Type B pancreatic cell (in vitro differentiated cells): ENCODE data around the gene GPR107. TPM values are rescaled to one million over a fixed set of nuclear protein-coding genes. Genes with fewer than 3 reads are reported as not detected.
"Not testable (repeated sequence)": the region's sequence is repeated elsewhere in the genome, so short reads cannot be mapped to it uniquely, and the experiment has no call there.

Experiments
- DNase-seq: peaks from one replicate; pipeline ENCODE4 v3.0.0; 2021; ENCODE audit warnings: mixed read lengths; ENCODE audit not compliant: unreplicated experiment; ENCODE audit errors: extremely low spot score
- H3K27ac Mint-ChIP-seq: 2 replicates; pipeline ENCODE4 v1.8.0; 2021; ENCODE audit warnings: mild to moderate bottlenecking, mixed read lengths
- H3K27me3 Mint-ChIP-seq: 2 replicates; pipeline ENCODE4 v1.8.0; 2021; ENCODE audit warnings: mixed read lengths
- H3K36me3 Mint-ChIP-seq: 2 replicates; pipeline ENCODE4 v1.8.0; 2021; ENCODE audit warnings: mixed read lengths
- H3K4me1 Mint-ChIP-seq: one replicate; pipeline ENCODE4 v1.8.0; 2021; ENCODE audit warnings: mixed read lengths; ENCODE audit not compliant: unreplicated experiment
- H3K4me3 Mint-ChIP-seq: 2 replicates; pipeline ENCODE4 v1.8.0; 2021; ENCODE audit warnings: mild to moderate bottlenecking, mixed read lengths
- H3K9me3 Mint-ChIP-seq: 2 replicates; pipeline ENCODE4 v1.8.0; 2021; ENCODE audit warnings: mixed read lengths
- total RNA-seq: library from RNA; stranded (reverse); gene quantifications from 2 replicates; pipeline ENCODE4 v1.2.1, GENCODE V29; 2021; ENCODE audit warnings: low replicate concordance
- TF ChIP-seq, protein P1 (sequence below): fragments of 200-600 bp; sonication (generic); conservative IDR thresholded peaks from 2 replicates; pipeline ENCODE4 v1.5.0; 2021; ENCODE audit warnings: antibody characterized with exemption, mild to moderate bottlenecking

GPR107 gene
- total RNA-seq, 1 donor from 2014 or later = 43.6 TPM

DNA sequence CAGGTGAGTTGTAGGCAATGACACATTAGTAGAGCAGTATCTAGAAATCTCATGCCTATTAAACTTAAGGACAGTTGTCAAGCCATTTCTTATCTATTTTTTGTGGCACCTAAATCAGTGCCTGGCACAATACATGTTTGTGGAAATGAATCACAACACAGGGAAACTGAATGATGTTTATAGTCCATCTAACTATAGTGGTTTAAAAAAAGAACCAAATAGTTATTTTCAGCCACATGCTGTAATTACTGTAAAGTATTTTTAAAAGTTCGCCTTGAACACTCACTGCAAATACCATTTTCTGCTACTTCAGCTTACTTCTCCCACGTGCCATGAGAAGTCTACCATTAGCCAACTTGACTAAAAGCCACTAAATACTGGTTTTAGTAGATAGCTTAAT lies 32.6 kb upstream of the GPR107 start:
- Mint-ChIP-seq H3K36me3 (peaks cover 7% of the 10 kb centered on the region), H3K9me3 (peaks cover 3% of the 10 kb centered on the region), H3K27ac (no peak overlapping the region), H3K4me1 (peaks cover 10% of the 10 kb centered on the region), H3K4me3 (no peak overlapping the region), H3K27me3 (no peaks in the 10 kb centered on the region)
- TF ChIP-seq, protein P1, sequence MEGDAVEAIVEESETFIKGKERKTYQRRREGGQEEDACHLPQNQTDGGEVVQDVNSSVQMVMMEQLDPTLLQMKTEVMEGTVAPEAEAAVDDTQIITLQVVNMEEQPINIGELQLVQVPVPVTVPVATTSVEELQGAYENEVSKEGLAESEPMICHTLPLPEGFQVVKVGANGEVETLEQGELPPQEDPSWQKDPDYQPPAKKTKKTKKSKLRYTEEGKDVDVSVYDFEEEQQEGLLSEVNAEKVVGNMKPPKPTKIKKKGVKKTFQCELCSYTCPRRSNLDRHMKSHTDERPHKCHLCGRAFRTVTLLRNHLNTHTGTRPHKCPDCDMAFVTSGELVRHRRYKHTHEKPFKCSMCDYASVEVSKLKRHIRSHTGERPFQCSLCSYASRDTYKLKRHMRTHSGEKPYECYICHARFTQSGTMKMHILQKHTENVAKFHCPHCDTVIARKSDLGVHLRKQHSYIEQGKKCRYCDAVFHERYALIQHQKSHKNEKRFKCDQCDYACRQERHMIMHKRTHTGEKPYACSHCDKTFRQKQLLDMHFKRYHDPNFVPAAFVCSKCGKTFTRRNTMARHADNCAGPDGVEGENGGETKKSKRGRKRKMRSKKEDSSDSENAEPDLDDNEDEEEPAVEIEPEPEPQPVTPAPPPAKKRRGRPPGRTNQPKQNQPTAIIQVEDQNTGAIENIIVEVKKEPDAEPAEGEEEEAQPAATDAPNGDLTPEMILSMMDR = no peak
- no peak for DNase-seq

DNA sequence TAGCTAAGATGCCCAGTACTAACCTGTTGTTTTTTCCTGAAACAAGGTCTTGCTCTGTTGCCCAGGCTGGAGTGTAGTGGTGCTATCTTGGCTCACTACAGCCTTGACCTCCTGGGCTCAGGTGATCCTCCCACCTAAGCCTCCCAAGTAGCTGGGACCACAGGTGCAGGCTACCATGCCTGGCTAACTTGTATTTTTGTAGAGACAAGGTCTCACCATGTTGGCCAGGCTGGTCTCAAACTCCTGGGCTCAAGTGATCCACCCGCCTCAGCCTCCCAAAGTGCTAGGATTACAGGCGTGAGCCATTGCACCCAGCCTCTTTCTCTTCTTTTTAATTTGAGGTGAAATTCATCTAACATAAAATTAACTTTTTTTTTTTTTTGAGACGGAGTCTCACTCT lies 31.9 kb upstream of the GPR107 start:
- H3K27me3 Mint-ChIP-seq, H3K9me3 Mint-ChIP-seq, H3K36me3 Mint-ChIP-seq, H3K27ac Mint-ChIP-seq, H3K4me1 Mint-ChIP-seq, DNase-seq, H3K4me3 Mint-ChIP-seq: not testable (repeated sequence)

DNA sequence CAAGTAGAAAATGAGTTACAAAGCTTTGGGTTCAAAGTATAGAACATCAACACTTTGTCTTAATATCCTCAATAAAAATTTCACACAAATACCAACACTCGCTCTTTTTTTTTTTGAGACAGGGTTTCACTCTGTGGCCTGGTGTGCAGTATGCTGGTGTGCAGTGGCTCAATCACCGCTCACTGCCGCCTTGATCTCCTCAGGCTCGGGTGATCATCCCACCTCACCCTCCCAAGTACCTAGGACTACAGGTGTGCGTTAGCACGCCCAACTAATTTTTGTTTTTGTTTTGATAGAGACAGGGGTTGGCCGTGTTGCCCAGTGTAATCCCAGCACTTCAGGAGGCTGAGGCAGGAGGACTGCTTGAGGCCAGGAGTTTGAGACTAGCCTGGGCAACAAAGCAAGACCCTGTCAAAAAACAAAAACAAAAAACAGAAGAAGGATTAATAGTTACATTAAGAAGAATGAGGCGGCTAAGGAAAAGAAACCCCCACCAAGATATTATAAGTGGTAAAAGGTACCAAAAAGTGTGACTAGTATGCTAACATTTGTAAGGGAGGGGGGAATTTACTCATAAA lies 31.1 kb upstream of the GPR107 start:
- TF ChIP-seq, protein P1 = no peak
- peak overlapping the region; percentile 94 for H3K27ac Mint-ChIP-seq
- DNase-seq = no peak
- H3K27me3 Mint-ChIP-seq = no peaks in the 10 kb centered on the region
- no peaks in the 10 kb centered on the region for H3K9me3 Mint-ChIP-seq
- H3K4me1 Mint-ChIP-seq = peaks cover 10% of the 10 kb centered on the region
- no peaks in the 10 kb centered on the region for H3K36me3 Mint-ChIP-seq
- H3K4me3 Mint-ChIP-seq = no peak overlapping the region

DNA sequence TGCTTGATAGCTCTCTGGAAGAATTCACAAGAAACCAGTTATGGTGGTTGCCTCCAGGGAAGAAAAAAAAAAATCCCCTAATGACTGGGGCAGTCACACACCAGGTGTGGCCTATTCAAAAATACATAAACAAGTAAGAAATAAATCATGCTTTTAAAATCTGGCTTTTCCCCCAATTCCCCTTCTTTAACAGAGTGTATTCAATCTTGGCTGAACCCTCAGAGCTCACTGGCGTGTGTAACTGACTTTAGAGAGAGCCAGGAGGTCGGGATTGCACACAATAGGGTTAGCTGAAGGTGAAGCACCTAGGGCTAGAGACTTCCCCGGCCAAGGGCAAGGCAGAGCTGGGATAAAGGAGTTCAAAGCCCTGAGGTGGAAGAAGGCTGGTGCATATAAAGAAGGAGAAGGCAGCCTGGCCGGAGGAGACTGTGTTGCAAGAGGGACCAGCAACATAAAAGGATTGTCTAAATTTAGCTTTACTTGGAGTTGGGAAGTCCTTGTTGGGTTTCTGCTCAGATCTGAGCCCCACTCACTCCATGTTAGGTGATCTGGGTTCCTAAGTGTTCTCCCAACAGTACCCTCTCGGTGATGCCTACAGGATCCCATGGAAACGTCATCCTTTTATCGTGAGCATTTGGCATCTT lies 30.4 kb upstream of the GPR107 start:
- H3K4me1 Mint-ChIP-seq = peaks cover 10% of the 10 kb centered on the region
- no peaks in the 10 kb centered on the region for H3K27me3 Mint-ChIP-seq
- H3K36me3 Mint-ChIP-seq = no peaks in the 10 kb centered on the region
- no peaks in the 10 kb centered on the region for H3K9me3 Mint-ChIP-seq
- TF ChIP-seq, protein P1 = no peak
- peak overlapping the region; percentile 50 for H3K4me3 Mint-ChIP-seq
- DNase-seq = no peak
- H3K27ac Mint-ChIP-seq = peak overlapping the region; percentile 94

DNA sequence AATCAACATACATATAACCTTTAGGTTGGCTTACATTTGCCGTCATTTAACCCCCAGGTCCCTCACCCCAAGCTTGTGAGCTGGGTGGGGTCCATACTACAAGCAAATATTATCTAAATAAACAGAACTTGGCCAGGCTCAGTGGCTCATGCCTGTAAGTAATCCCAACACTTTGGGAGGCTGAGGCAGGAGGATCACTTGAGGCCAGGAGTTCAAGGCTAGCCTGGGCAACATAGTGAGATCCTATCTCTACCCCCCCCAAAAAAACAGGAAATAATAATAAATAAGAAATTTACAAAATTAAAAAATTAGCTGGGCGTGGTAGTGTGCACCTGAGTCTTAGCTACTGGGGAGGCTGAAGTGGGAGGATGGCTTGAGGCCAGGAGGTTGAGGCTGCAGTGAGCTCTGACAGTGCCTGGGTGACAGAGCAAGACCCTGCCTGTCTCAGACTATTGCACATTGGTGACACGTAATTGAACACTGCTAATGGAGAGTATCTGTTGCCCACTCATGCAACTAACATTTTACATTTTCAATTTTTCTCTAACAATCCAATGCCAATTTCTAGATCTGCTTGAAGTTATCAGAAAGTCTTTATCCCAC lies 29.6 kb upstream of the GPR107 start:
- Mint-ChIP-seq H3K36me3 (no peaks in the 10 kb centered on the region), H3K4me3 (no peak overlapping the region), H3K9me3 (no peaks in the 10 kb centered on the region), H3K4me1 (peaks cover 10% of the 10 kb centered on the region), H3K27me3 (no peaks in the 10 kb centered on the region), H3K27ac (peak overlapping the region; percentile 94)
- no peak for DNase-seq
- TF ChIP-seq, protein P1 = no peak

DNA sequence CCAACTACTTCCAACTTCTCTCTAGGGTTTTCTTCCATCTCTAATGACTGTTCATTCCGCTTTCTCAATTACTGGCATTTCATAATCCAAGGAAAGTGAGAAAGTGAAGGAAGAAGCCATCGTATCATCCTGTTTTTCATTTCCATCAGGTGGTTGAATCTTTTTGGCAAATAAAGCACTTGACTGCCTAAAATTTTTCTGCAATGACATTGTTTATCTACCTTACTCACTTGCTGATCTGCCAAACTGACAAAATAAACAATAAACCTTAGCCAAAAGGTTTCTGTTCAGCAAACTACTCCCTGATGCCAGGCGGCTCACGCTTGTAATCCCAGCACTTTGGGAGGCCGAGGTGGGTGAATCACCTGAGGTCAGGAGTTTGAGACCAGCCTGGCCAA lies 29.1 kb upstream of the GPR107 start:
- H3K4me3 Mint-ChIP-seq = no peak overlapping the region
- no peaks in the 10 kb centered on the region for H3K27me3 Mint-ChIP-seq
- peak overlapping the region; percentile 84 for H3K27ac Mint-ChIP-seq
- DNase-seq = no peak
- TF ChIP-seq, protein P1 = no peak
- no peaks in the 10 kb centered on the region for H3K9me3 Mint-ChIP-seq
- H3K36me3 Mint-ChIP-seq = no peaks in the 10 kb centered on the region
- H3K4me1 Mint-ChIP-seq = peaks cover 10% of the 10 kb centered on the region
